Keratinocyte (primary cell): ENCODE results near the gene ABAT.

Source experiments
- CTCF ChIP-seq, 3 experiments: IDR thresholded peaks in 1 of 3; conservative IDR thresholded peaks in 1 of 3; optimal IDR thresholded peaks in 1 of 3; 2 replicates in 2 of 3; 3 replicates in 1 of 3; pipeline versions ENCODE3 to v1.5.1; 2011; ENCODE audit warnings: low read length in 3 of 3, mild to moderate bottlenecking in 3 of 3, moderate library complexity in 2 of 3, control low read depth in 1 of 3, inconsistent platforms in 1 of 3; ENCODE audit not compliant: insufficient read depth in 2 of 3; ENCODE audit errors: extremely low read depth in 1 of 3
- EZH2 ChIP-seq: IDR thresholded peaks from one replicate; pipeline ENCODE4 v1.6.1; 2012; ENCODE audit warnings: inconsistent platforms, mild to moderate bottlenecking, low read length, moderate library complexity

GRCh38 chr16:8773537-8773936 is 99.1 kb downstream of the ABAT start:
- no peak for TF ChIP-seq CTCF (optimal IDR thresholded peaks at IDR 0.05 in 1 of 3, IDR thresholded peaks at IDR 0.05 in 1 of 3, conservative IDR thresholded peaks at IDR 0.05 in 1 of 3; ENCODE audit: extremely low read depth in 1 of 3, insufficient read depth in 2 of 3, low read length in 3 of 3)
- TF ChIP-seq EZH2, result no peak
